Skeletal muscle satellite cell (primary cell): ENCODE measurements around the gene MISP3.

Experiments used
- H3K27me3 ChIP-seq: 2 replicates; pipeline ENCODE4 v1.7.0; 2013; ENCODE audit warnings: low read length; ENCODE audit not compliant: control insufficient read depth, insufficient read depth
- H3K36me3 ChIP-seq: 2 replicates; pipeline ENCODE4 v1.7.0; 2013; ENCODE audit warnings: mild to moderate bottlenecking, control low read depth, low read length; ENCODE audit not compliant: insufficient read depth
- H3K4me1 ChIP-seq: 2 replicates; pipeline ENCODE4 v1.7.0; 2013; ENCODE audit warnings: low read length; ENCODE audit not compliant: control insufficient read depth, insufficient read depth
- H3K4me2 ChIP-seq: 2 replicates; pipeline ENCODE4 v1.7.0; 2013; ENCODE audit warnings: mild to moderate bottlenecking, low read length
- H3K4me3 ChIP-seq: 2 replicates; pipeline ENCODE4 v1.7.0; 2013; ENCODE audit warnings: low read length
- H3K9ac ChIP-seq: 2 replicates; pipeline ENCODE4 v1.7.0; 2013; ENCODE audit warnings: mild to moderate bottlenecking, low read depth, low read length, moderate library complexity
- H3K9me3 ChIP-seq: replicated peaks from 2 replicates; pipeline ENCODE4 v1.7.0; 2013; ENCODE audit warnings: mild to moderate bottlenecking, control low read depth, low read length

The MISP3 gene

GRCh38 chr19:14097532-14098151, 25.1 kb downstream of the MISP3 start:
- Histone ChIP-seq H3K4me2 (no peak overlapping the region), H3K9ac (no peak overlapping the region), H3K4me1 (no peaks in the 10 kb centered on the region), H3K9me3 (peaks cover 9% of the 10 kb centered on the region), H3K4me3 (no peak overlapping the region), H3K36me3 (peaks cover 42% of the 10 kb centered on the region), H3K27me3 (no peaks in the 10 kb centered on the region)

- Histone ChIP-seq H3K36me3 (peaks cover 47% of the 10 kb centered on the region), H3K27me3 (no peaks in the 10 kb centered on the region), H3K4me3 (no peak overlapping the region)
These were observed 28.5 kb downstream of the MISP3 start for GRCh38 chr19:14101003-14101545.

DNA sequence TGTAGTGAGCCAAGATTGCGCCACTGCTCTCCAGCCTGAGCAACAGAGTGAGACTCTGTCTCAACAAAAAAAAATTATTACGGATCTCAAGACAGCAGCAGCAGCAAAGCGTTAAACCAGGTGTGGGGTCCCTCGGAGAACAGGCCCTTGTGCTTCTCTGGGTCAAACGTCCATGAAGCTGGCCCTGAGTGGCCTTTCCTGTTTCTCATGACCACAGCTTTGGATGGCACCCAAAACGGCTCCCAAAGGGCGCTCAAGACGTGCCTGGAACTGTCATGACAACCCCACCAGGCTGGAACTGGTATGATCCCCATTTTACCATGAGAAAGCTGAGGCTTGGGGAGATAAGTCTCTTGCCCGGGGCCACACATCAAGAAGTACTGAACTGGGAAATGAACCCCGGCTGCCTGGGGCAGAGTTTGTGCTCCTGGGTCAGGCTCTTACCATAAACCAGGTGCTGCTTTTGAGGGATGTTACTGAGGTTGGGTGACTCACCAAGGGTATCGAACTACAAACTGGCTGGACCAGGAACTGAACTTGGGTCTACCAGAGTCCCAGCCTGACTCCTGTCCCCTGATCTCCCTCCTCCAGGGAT, 29.6 kb downstream of the MISP3 start:
- Histone ChIP-seq H3K36me3 (peaks cover 37% of the 10 kb centered on the region), H3K9me3 (no peaks in the 10 kb centered on the region), H3K4me3 (no peak overlapping the region), H3K4me1 (peaks cover under 1% of the 10 kb centered on the region), H3K27me3 (no peaks in the 10 kb centered on the region), H3K9ac (no peak overlapping the region), H3K4me2 (no peak overlapping the region)

More at GRCh38 chr19:14101003-14101545, 28.5 kb downstream of the MISP3 start:
- no peaks in the 10 kb centered on the region for H3K9me3 ChIP-seq
- H3K4me1 ChIP-seq, result no peaks in the 10 kb centered on the region
- H3K9ac ChIP-seq, result no peak overlapping the region
- H3K4me2 ChIP-seq, result no peak overlapping the region

DNA sequence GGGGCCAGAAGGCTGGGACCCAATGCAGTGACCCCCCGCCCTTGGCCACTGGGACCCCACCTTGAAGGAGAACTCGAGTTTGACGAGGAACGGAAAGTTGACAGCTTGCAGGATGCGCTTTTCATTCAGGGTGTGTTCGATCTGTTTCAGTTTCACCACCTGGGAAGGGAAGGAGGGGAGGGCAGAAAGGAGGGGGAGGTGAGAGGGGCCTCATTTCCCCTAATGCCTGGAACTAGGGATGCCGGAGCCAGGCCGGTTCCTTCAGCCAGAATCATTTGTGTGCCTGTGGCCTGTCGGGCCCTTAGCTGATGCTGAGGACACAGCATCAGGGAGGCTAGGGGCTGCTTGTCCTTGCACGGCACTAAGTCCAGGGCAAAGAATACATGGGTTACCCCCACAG, 30.2 kb downstream of the MISP3 start:
- no peak overlapping the region for H3K9ac ChIP-seq
- no peak overlapping the region for H3K4me2 ChIP-seq
- H3K9me3 ChIP-seq, result no peaks in the 10 kb centered on the region
- H3K4me3 ChIP-seq, result no peak overlapping the region
- H3K27me3 ChIP-seq, result no peaks in the 10 kb centered on the region
- H3K36me3 ChIP-seq, result peaks cover 31% of the 10 kb centered on the region
- peaks cover 6% of the 10 kb centered on the region for H3K4me1 ChIP-seq

DNA sequence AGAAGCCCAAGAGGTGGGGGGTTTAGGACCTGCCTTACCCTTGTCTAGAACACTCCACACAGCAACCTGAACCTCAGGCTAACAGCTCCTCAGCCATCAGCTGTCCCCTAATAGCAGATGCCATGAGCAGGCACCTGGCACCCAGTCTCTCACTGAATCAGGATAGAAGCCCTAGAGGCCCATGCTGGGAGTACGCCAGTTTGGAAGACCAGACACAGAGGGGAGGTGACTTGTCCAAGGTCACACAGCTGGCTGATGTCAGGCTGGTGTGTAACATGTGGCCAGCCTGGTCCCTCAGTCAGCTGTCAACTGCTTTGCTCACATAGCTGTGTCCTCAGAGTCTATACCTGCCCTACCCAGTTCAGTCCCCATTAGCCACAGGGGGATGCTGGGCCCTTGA, 30.7 kb downstream of the MISP3 start:
- Histone ChIP-seq H3K27me3 (no peaks in the 10 kb centered on the region), H3K9me3 (no peaks in the 10 kb centered on the region), H3K9ac (no peak overlapping the region), H3K36me3 (peaks cover 27% of the 10 kb centered on the region), H3K4me1 (peaks cover 11% of the 10 kb centered on the region), H3K4me2 (no peak overlapping the region), H3K4me3 (no peak overlapping the region)

DNA sequence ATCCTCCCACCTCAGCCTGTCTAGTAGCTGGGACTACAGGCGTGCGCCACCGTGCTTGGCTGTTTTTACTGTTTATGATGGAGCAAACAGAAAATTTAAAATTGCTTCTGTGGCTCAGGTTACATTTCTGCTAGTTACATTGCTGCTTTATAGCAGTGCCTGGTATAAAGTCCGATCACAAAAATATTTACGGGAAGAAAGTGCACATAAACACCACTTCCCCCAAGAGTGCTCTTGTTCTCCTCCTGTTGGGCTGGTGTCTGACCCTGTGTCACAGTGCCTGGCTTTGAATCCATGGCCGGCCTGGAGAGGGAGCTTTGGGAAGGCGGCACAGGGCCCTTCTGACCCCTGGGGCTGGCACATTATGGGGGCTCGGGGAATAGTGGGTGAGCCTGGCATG, 33.1 kb downstream of the MISP3 start:
- no peak overlapping the region for H3K9ac ChIP-seq
- no peak overlapping the region for H3K4me2 ChIP-seq
- H3K4me1 ChIP-seq, result peaks cover 11% of the 10 kb centered on the region
- H3K27me3 ChIP-seq, result no peaks in the 10 kb centered on the region
- H3K9me3 ChIP-seq, result no peaks in the 10 kb centered on the region
- no peak overlapping the region for H3K4me3 ChIP-seq
- H3K36me3 ChIP-seq, result peaks cover 23% of the 10 kb centered on the region

- H3K9me3 ChIP-seq, result no peaks in the 10 kb centered on the region
- H3K36me3 ChIP-seq, result peaks cover 16% of the 10 kb centered on the region
- no peaks in the 10 kb centered on the region for H3K27me3 ChIP-seq
- H3K4me3 ChIP-seq, result no peak overlapping the region
- H3K4me2 ChIP-seq, result no peak overlapping the region
- peaks cover 11% of the 10 kb centered on the region for H3K4me1 ChIP-seq
- H3K9ac ChIP-seq, result no peak overlapping the region
These were observed 34.3 kb downstream of the MISP3 start for GRCh38 chr19:14106840-14107239.

DNA sequence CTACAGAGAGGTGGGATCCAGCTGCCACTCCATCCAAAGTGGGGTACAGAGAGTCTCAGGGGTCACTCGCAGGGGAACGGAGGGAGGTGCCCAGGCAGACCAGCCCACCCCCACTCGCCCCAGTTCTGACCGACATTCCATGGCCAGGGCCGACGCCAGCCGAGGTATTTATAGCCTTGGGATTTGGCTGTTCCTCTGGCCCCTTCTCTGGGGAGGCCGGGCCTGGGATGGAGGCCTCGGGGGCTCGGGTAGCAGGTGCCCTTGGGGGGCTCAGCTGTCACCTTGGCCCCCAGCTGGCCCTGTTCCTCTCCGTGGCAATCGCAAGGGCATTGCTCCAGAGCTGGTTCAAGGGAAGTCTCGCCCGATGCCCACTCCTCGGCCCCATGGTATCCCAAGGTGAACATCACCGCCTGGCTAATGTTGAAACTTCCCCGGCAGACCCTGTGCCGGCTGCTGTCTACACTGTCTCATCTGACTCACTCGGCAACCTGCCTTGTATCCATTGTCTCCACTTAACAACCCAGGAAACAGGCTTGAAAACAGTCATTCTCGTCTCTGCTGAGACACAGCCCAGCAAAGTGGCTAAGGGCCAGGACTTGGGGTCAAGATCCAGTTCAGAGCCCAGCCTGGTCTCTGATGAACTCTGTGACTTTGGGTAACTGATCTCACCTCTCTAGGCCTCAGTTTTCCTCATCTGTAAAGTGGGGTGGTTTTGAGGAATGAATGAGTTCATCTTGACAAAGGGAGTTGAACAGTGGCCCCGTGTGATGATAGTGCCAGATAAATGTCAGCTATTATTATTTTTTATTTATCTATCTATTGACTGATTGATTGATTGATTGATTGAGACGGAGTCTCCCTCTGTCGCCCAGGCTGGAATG, 35.2 kb downstream of the MISP3 start:
- peaks cover 7% of the 10 kb centered on the region for H3K36me3 ChIP-seq

DNA sequence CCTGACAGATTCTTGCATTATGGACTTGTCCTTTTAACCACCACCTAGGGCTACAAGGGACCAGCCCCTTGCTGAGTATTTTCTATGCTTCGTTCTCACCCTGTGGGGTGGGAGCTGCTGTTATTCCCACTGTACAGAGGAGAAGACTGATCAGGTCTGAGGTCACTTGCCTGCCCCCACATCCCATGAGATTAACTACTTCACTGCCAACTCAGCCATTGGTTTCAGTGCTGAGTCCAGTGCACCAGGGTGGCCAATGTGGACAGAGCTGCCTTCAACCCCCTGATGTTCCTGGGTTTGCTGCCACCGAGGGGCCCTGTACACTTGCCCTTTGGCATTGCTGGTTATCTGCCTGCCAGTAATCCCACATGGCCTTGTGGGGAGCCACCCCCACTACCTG, 38.1 kb downstream of the MISP3 start:
- Histone ChIP-seq H3K27me3 (no peaks in the 10 kb centered on the region), H3K4me2 (no peak overlapping the region), H3K9me3 (no peaks in the 10 kb centered on the region), H3K4me3 (no peak overlapping the region), H3K9ac (no peak overlapping the region), H3K4me1 (peaks cover 31% of the 10 kb centered on the region), H3K36me3 (no peaks in the 10 kb centered on the region)

More for the DNA sequence above, 35.2 kb downstream of the MISP3 start:
- Histone ChIP-seq H3K4me2 (no peak overlapping the region), H3K9me3 (no peaks in the 10 kb centered on the region), H3K4me1 (peaks cover 17% of the 10 kb centered on the region), H3K27me3 (no peaks in the 10 kb centered on the region), H3K4me3 (no peak overlapping the region), H3K9ac (peak overlapping the region; percentile 9)

GRCh38 chr19:14111486-14111885, 38.9 kb downstream of the MISP3 start:
- peaks cover 40% of the 10 kb centered on the region for H3K4me1 ChIP-seq
- H3K9ac ChIP-seq, result no peak overlapping the region
- H3K27me3 ChIP-seq, result no peaks in the 10 kb centered on the region
- no peaks in the 10 kb centered on the region for H3K36me3 ChIP-seq
- H3K9me3 ChIP-seq, result no peaks in the 10 kb centered on the region
- H3K4me3 ChIP-seq, result no peak overlapping the region
- H3K4me2 ChIP-seq, result no peak overlapping the region

DNA sequence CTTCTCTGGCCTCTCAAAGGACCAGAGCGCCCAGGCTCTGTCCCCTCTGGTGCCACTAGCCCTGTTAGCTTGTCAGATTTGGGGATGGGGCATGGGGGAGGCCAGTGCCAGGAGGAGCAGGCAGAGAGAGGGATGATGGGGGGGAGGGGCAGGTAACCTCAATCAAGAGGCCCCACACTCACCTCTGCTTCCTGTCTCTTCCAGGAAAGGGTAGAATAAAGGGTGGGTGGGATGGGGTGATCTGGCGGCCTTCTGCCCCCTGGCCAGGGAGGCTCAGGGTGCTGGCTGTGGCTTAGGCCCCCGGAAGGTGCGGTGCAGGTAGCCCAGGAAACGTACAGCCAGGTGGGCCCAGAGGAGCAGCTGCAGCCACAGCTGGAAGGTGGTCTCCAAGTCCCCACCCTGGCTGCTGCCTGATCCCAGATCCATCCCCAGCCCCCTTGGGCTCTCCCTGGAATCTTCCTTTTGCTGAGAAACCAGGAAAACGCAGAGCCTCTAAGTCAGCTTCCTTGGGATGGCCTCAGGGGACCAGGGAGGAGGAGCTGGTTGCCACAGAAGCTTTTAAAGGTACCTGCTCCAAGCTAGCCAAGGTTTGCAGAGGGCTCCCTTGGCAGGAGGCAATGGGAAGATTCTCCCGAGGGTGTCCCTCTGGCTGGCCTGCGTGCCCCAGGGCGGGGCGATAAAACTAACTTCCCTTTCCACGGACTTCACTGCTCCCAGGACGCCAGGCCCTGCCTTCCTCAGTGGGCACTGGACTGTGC, 39.6 kb downstream of the MISP3 start:
- H3K4me2 ChIP-seq, result peak overlapping the region; percentile 75
- H3K4me3 ChIP-seq, result peak overlapping the region; percentile 38
- H3K36me3 ChIP-seq, result no peaks in the 10 kb centered on the region
- no peaks in the 10 kb centered on the region for H3K27me3 ChIP-seq
- no peaks in the 10 kb centered on the region for H3K9me3 ChIP-seq
- peak overlapping the region; percentile 65 for H3K9ac ChIP-seq
- H3K4me1 ChIP-seq, result peaks cover 42% of the 10 kb centered on the region
